Fibroblast of lung (primary cell): Measurements from ENCODE around the gene PGM5. TPM values are rescaled to one million over a fixed set of nuclear protein-coding genes. Genes with fewer than 3 reads are reported as not detected.

ENCODE experiments used
- DNase-seq, 2 donors: peaks; one replicate each; pipeline versions ENCODE4 v3.0.0 to v3.0.0-alpha.2; 2010; ENCODE audit warnings: low read depth in 2 of 2
- H2AFZ ChIP-seq: 2 replicates; pipeline ENCODE4 v1.5.1; 2012; ENCODE audit warnings: low read length, control low read depth, inconsistent platforms
- H3K27ac ChIP-seq: 2 replicates; pipeline ENCODE4 v1.5.1; 2011; ENCODE audit warnings: low read length, control low read depth; ENCODE audit not compliant: insufficient read depth
- H3K27me3 ChIP-seq: 2 replicates; pipeline ENCODE4 v1.5.1; 2011; ENCODE audit warnings: mild to moderate bottlenecking, low read length; ENCODE audit not compliant: control insufficient read depth, insufficient read depth
- H3K36me3 ChIP-seq: 2 replicates; pipeline ENCODE4 v1.5.1; 2011; ENCODE audit warnings: low read length; ENCODE audit not compliant: control insufficient read depth, insufficient read depth
- H3K4me1 ChIP-seq: 2 replicates; pipeline ENCODE4 v1.5.1; 2011; ENCODE audit warnings: low read length; ENCODE audit not compliant: control insufficient read depth, insufficient read depth; ENCODE audit errors: extremely low read depth
- H3K4me2 ChIP-seq: 2 replicates; pipeline ENCODE4 v1.5.1; 2011; ENCODE audit warnings: low read length, control low read depth; ENCODE audit not compliant: insufficient read depth; ENCODE audit errors: extremely low read depth
- H3K4me3 ChIP-seq, 4 experiments: fragments of 200-600 bp in 1 of 4; sonication (generic) in 1 of 4; replicated peaks in 1 of 4; 2 replicates each; pipeline ENCODE4 v1.5.1; 2011 to 2016; ENCODE audit warnings: low read length in 4 of 4, low read depth in 3 of 4, mild to moderate bottlenecking in 3 of 4, control low read depth in 2 of 4, inconsistent platforms in 1 of 4, mixed read lengths in 1 of 4; ENCODE audit not compliant: insufficient read depth in 1 of 4; ENCODE audit errors: control extremely low read depth in 1 of 4
- H3K79me2 ChIP-seq: 2 replicates; pipeline ENCODE4 v1.5.1; 2012; ENCODE audit warnings: mild to moderate bottlenecking, low read length, inconsistent platforms; ENCODE audit not compliant: control insufficient read depth, insufficient read depth
- H3K9ac ChIP-seq: 2 replicates; pipeline ENCODE4 v1.5.1; 2011; ENCODE audit warnings: mild to moderate bottlenecking, low read length, control low read depth; ENCODE audit not compliant: insufficient read depth
- H3K9me3 ChIP-seq: 2 replicates; pipeline ENCODE4 v1.5.1; 2012; ENCODE audit warnings: low read depth, low read length; ENCODE audit not compliant: control insufficient read depth, insufficient read depth
- H4K20me1 ChIP-seq: 2 replicates; pipeline ENCODE4 v1.5.1; 2011; ENCODE audit warnings: low read length; ENCODE audit not compliant: control insufficient read depth, insufficient read depth; ENCODE audit errors: extremely low read depth
- CTCF ChIP-seq, 2 donors: IDR thresholded peaks in 1 of 2; conservative IDR thresholded peaks in 1 of 2; 1 replicate in 1 of 2; 2 replicates in 1 of 2; pipeline ENCODE4 v1.5.1; 2011 to 2012; ENCODE audit warnings: low read length in 2 of 2, control low read depth in 1 of 2, inconsistent platforms in 1 of 2, low read depth in 1 of 2, mild to moderate bottlenecking in 1 of 2
- EZH2 ChIP-seq: IDR thresholded peaks from 2 replicates; pipeline ENCODE4 v1.5.1; 2012; ENCODE audit warnings: low read length, control low read depth, mild to moderate bottlenecking; ENCODE audit errors: missing control alignments
- polyA plus RNA-seq, 2 donors: library from polyadenylated mRNA; depleted of rRNA in 1 of 2; stranded (reverse) in 1 of 2; unstranded in 1 of 2; fragments of >200 nt; gene quantifications; 2 replicates each; pipeline ENCODE4 v1.2.1, GENCODE V29; 2011 to 2012; ENCODE audit warnings: missing spikeins in 1 of 2
- total RNA-seq: library from RNA; depleted of rRNA; stranded (reverse); fragments of >200 nt; gene quantifications from 2 replicates; pipeline ENCODE4 v1.2.1, GENCODE V29; 2014

PGM5 gene
- total and polyA plus RNA-seq, 2 donors (not counting 1 experiment from before 2014, with no cell fraction given) = 42.6 to 113 TPM

- Histone ChIP-seq H3K4me3 (no peak overlapping the region), H3K27me3 (no peaks in the 10 kb centered on the region), H3K27ac (no peak overlapping the region), H3K9me3 (no peaks in the 10 kb centered on the region), H3K4me1 (no peaks in the 10 kb centered on the region), H3K79me2 (no peaks in the 10 kb centered on the region), H3K4me2 (no peak overlapping the region), H3K36me3 (no peaks in the 10 kb centered on the region), H3K9ac (no peak overlapping the region), H4K20me1 (no peaks in the 10 kb centered on the region), H2AFZ (no peak overlapping the region)
- TF ChIP-seq CTCF (conservative IDR thresholded peaks at IDR 0.05 in 1 of 2, IDR thresholded peaks at IDR 0.05 in 1 of 2; ENCODE audit: low read depth in 1 of 2, low read length in 2 of 2) (no peak), EZH2 (no peak)
- DNase-seq = peak in 1 of 2 donors; percentile 14
Observed at GRCh38 chr9:68455451-68455850, 99.0 kb downstream of the PGM5 start.

DNA sequence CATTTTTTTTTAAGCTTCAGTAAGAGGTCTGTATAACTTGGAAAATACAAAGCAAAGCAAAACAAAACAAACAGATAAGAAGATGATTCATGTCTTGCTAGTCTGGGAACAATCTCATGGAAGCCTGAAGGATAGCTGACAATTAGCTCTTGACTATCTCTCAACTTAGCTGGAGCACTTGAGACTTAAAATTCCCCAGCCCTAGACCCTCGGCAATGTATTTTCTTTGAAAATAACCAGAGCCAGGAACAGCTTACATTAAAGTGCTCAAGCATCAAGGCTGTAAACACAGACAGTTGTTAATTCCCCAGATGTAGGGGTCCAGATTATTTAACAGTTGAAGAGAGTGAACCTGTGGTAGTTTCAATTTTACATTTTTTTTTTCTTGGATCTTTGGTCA, 101.4 kb downstream of the PGM5 start:
- DNase-seq = no peak
- TF ChIP-seq CTCF (conservative IDR thresholded peaks at IDR 0.05 in 1 of 2, IDR thresholded peaks at IDR 0.05 in 1 of 2; ENCODE audit: low read depth in 1 of 2, low read length in 2 of 2) = no peak
- TF ChIP-seq EZH2 = no peak
- H3K4me1 ChIP-seq = no peaks in the 10 kb centered on the region
- no peaks in the 10 kb centered on the region for H3K79me2 ChIP-seq
- H2AFZ ChIP-seq = no peak overlapping the region
- H3K36me3 ChIP-seq = no peaks in the 10 kb centered on the region
- H3K4me3 ChIP-seq = no peak overlapping the region
- H3K27me3 ChIP-seq = no peaks in the 10 kb centered on the region
- no peak overlapping the region for H3K4me2 ChIP-seq
- H4K20me1 ChIP-seq = no peaks in the 10 kb centered on the region
- H3K9ac ChIP-seq = no peak overlapping the region
- H3K27ac ChIP-seq = no peak overlapping the region
- no peaks in the 10 kb centered on the region for H3K9me3 ChIP-seq

DNA sequence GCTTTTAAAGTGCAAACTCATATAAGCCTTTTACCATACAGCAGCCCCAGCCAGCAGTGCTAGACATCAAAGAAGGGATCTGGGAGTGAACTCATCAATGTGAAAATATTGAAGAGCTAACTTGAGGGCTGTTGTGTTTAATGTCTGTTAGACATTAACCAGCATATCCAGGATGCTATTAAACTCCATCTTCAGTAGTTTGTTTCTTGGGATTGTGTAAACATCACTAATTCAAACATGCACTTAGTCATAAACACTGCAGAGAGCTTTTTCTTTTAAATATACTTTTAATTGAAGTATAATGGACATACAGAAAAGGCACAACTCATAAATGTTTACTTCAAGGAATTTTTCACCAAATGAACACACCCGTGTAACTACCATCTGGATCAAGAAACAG, 102.5 kb downstream of the PGM5 start:
- Histone ChIP-seq H3K9me3 (no peaks in the 10 kb centered on the region), H3K4me3 (no peak overlapping the region), H3K27ac (no peak overlapping the region), H3K27me3 (no peaks in the 10 kb centered on the region), H4K20me1 (no peaks in the 10 kb centered on the region), H3K9ac (no peak overlapping the region), H3K4me1 (no peaks in the 10 kb centered on the region), H3K4me2 (no peak overlapping the region), H3K36me3 (no peaks in the 10 kb centered on the region), H3K79me2 (no peaks in the 10 kb centered on the region), H2AFZ (no peak overlapping the region)
- DNase-seq = no peak
- TF ChIP-seq CTCF (conservative IDR thresholded peaks at IDR 0.05 in 1 of 2, IDR thresholded peaks at IDR 0.05 in 1 of 2; ENCODE audit: low read depth in 1 of 2, low read length in 2 of 2) (no peak), EZH2 (no peak)
